Neural progenitor cell (in vitro differentiated cells): ENCODE data around the gene SPDYE16.
"Not testable (repeated sequence)": the region's sequence is repeated elsewhere in the genome, so short reads cannot be mapped to it uniquely, and the experiment has no call there.

Experiments
- CTCF ChIP-seq: fragments of 200-600 bp; sonication (generic); IDR thresholded peaks from 2 replicates; pipeline ENCODE4 v1.5.1; 2017; ENCODE audit warnings: antibody characterized with exemption, mild to moderate bottlenecking
- EZH2 ChIP-seq: fragments of 200-600 bp; sonication (generic); IDR thresholded peaks from 2 replicates; pipeline ENCODE4 v1.6.1; 2017; ENCODE audit warnings: antibody characterized with exemption, mild to moderate bottlenecking, moderate library complexity

GRCh38 chr7:76567311-76567710 is 24.2 kb upstream of the SPDYE16 start:
- TF ChIP-seq CTCF, EZH2: not testable (repeated sequence)
